ENCODE measurements around the gene FAM83D.

Gene FAM83D

DNA sequence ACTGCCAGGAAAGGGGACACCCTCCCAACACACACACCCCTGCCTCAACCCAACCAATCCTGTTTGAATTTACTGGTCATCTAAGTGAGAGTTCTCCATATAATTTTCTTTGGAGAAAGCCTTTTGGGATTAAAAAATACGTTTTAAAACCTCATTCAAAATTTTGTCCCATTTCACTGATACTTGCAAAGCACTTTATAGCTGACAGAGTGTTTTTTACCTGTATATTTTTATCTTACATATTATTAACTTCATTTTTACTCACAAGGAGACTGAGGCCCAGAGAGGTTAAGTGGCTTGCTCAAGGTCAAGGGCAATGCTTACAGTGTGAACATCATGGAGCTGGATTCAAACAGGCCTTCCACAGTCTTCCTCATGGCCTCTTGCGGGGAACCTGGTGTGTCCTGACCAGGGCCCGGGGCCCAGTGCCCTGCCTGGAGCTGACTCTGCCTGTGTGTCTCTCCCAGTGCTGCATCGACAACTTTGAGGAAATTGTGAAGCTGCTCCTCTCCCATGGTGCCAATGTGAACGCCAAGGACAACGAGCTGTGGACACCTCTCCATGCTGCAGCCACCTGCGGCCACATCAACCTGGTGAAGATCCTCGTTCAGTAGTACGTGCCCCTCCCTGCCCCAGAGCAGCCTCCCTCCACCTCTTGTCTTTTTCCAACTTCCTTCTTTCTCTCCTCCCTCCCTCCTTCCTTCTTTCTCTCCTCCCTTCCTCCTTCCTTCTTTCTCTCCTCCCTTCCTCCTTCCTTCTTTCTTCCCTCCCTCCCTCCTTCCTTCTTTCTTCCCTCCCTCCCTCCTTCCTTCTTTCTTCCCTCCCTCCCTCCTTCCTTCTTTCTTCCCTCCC is 30.9 kb upstream of the FAM83D start:
- no peak for DNase-seq

DNA sequence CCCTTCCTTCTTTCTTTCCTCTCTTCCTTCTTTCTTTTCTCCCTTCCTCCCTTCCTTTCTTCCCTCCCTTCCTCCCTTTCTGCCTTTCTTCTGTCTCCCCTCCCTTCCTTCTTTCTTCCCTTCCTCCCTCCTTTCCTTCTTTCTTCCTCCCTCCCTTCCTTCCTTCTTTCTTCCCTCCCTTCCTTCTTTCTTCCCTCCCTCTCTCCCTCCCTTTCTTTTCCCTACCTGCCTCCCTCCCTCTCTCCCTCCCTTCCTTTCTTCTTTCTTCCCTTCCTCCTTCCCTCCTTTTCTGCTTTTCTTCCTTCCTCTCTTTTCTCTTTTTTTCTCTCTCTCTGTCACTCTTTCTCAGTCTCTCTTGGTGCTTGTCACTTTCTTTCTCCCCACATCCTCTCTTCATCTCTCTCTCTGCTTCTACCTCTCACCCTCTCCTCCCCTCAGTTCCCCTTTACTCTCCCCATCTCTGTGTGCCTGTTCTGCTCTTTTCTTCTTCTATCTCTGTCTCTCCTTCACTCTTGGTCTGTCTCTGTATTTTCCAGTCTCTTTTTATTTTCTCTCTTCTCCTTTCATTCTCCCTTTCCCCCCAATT is 30.1 kb upstream of the FAM83D start:
- no peak for DNase-seq

DNA sequence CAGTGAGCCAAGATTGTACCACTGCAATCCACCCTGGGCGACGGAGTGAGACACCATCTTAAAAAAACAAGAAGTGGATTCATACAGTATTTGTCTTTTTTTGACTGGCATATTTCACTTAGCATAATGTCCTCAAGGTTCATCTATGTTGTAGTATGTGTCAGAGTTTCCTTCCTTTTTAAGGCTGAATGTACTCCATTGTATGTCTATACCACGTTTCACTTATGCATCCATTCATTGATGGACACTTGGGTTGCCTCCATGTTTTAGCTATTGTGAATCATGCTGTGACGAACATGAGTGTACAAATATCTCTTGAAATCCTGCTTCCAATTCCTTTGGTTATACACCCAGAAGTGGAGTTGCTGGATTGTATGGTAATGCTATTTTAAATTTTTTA is 28.9 kb upstream of the FAM83D start:
- no peak for DNase-seq

DNA sequence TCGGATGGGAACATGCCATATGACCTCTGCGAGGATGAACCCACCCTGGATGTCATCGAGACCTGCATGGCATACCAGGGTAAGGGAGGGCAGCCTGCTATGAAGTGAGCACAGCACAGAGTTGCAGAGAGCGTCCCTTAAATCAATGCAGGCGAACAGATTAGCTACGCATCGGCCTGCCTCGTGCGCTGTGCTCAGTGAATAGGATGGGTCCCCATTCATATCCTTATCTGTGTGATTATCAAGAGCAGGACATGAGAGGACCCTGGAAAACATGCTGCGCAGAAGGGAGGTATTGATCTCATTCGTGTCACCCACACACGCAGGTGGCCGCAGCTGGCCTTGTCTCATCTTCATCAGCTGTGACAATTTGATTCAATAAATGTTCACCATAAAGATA is 25.6 kb upstream of the FAM83D start:
- no peak for DNase-seq

DNA sequence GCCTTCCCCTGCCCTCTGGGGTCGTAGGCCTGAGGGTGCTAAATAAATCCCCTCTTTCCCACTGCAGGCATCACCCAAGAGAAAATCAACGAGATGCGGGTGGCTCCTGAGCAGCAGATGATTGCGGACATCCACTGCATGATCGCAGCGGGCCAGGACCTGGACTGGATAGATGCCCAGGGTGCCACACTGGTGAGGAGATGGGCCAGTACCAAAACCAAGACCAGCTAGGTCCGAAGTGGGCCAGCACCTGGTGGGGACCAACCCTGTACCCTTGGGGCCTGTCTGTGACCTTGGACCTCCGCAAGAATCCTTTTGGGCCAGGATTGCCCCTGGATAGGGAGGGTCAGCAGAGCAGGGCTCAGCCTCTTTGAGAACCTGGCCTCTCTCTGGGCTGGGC is 23.6 kb upstream of the FAM83D start:
- DNase-seq: no peak

DNA sequence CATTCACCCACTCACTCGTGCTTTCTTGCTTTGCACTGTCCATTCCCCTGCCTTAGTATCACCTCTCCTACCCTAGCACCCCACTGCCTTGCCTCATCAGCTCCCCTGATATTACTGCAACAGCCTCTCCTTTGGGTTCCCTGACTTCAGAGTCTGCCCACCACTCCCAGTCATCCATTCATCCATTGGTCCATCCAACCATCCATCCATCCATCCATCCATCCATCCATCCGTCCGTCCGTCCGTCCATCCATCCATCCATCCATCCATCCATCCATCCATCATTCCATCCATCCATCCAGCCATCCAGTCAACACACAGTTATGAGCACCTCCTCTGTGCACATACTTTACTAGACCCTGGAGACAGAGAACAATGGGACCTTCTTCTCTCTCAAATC is 22.9 kb upstream of the FAM83D start:
- no peak for DNase-seq

DNA sequence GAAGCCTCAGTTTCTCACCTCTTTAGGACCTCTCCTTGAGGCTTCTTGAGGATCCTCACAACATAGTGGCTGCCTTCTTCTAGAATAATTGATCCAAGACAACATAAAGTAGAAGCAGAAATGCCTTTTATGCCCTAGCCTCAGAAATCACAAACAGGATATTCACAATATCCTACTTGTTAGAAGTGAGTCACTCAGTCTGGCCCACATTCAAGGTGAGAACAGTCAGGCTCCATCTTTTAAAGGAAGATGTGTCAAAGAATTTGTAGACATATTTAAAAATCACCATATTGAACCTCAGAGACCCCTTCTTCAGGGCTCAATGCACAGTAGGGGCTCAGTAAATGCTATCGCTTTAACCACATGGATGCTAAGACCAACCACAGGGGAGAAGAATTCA is 20.8 kb upstream of the FAM83D start:
- DNase-seq: no peak

DNA sequence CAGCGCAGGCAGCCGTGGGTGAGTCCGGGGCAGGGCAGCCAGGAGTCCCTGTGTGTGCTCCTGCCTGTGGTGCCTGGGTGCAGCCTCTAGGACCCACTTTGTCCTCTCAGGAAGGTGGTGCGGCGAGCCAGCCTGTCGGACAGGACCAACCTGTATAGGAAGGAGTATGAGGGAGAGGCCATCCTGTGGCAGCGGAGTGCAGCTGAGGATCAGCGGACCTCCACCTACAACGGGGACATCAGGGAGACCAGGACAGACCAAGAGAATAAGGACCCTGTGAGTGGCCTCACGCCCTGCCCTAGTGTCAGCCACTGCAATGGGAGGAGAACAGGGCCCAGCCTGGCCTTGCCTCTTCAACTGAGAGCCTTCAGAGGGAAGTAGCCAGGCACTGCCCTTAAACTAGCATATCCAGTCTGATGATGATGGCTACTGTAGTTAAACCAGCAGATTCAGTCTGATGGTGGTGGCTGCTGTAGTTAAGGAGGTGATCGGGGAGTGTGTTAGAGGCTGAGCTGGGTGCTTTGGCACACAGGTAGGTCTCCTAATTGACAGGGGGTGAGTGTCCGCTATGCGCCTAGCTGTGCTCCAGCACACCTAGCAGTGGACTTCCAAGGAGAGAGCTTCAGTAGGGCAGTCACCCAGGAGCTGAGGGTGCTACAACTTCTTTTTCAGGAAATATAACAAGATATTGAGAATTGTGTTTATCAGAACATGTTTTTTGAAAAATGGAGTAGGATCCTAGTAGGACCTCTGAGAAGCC is 18.1 kb upstream of the FAM83D start:
- no peak for DNase-seq

DNA sequence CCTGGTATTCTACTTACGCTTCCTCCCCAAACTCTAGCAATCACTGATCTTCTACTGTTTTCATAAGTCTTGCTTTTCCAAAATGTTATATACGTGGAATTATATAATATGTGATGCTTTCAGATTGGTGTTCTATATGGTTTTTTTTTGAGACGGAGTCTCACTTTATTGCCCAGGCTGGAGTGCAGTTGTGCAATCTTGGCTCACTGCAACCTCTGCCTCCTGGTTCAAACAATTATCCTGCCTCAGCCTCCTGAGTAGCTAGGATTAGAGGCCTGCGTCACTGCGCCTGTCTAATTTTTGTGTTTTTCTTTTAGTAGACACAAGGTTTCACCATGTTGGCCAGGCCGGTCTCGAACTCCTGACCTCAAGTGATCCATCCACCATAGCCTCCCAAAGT is 10.9 kb upstream of the FAM83D start:
- DNase-seq: no peak

DNA sequence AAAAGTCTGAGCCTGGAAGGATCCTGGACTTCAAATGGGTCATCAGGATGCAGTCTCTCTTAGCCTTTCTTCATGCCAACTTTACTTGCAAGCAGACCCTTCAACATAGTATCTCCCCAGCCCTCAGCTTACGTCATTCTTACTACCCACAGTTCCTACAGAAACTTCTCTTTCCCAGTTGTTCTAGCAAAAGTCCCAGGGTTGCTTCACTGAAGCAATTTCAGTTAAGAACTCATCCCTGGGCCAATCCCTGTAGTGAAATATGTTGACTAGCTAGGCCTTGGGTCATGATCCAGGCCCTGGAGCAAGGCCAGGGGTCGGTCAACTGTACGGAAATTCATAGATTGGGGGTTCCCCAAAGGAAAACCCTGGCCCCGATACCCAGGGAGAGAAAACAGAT is 8.6 kb upstream of the FAM83D start:
- DNase-seq: no peak

DNA sequence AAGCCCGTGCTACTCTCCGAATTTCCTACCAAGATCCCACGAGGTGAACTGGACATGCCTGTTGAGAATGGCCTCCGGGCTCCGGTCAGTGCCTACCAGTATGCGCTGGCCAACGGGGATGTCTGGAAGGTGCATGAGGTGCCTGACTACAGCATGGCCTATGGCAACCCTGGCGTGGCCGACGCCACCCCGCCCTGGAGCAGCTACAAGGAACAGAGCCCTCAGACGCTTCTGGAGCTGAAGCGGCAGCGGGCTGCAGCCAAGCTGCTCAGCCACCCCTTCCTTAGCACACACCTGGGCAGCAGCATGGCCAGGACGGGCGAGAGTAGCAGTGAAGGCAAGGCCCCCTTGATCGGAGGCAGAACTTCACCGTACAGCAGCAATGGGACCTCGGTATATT is 8.0 kb upstream of the FAM83D start:
- DNase-seq: no peak

DNA sequence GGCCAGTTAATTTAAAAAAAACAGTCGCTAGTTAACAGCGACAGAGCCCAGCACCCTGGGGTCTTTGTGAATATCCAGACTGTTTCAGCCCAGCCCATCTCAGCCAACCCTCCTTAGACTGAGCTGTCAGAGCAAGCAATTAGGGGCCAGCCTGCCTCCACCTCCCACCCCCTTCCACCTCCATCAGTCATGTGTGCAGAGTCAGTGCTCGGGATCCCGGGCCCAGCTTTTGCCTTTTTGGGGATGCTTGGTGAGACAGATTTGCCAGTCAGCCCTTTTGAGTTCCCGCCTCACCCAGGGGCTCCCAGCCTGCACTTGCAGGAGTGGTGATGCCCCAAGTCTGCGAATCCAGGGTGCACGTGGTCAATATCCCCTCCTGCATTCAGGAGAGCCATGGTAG is 6.5 kb upstream of the FAM83D start:
- DNase-seq: no peak

DNA sequence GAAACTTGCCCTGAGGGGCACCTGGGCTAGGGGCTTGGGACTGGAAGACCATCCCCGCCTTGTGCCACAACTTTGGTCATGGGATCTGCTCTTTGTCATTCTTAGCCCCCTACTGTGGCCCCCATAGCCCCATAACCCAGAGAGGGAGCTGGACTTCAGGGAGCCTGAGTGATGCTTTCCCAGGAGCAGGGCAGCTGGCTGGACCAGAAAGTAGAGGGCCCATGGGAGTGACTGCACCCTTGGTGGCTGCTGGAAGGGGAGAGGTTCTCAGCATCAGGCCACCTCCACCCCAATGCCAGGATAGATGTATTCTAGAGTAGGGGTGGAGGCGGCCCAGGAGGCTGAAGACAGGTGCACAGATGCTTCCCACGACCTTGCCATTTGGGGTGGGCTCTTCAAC is 5.8 kb upstream of the FAM83D start:
- DNase-seq: no peak

DNA sequence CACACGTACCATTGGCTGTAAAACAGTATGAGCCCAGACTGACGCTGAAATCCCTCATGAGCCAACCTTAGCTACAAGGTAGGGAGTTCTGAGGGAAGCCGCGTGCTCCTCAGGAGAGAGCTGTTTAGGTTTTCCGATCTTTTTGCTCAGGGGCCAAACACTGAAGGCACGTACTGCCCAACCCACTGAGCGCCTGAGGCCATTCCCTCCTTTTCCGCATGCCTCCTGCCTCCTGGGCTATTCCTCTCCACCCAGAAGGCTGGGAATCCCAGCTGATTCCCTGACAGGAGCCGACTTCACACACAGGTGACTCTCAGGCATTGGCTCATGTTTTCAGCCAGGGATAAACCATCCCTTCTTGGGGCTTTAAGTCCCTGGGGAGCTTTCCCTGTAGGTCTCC is 5.4 kb upstream of the FAM83D start:
- no peak for DNase-seq

DNA sequence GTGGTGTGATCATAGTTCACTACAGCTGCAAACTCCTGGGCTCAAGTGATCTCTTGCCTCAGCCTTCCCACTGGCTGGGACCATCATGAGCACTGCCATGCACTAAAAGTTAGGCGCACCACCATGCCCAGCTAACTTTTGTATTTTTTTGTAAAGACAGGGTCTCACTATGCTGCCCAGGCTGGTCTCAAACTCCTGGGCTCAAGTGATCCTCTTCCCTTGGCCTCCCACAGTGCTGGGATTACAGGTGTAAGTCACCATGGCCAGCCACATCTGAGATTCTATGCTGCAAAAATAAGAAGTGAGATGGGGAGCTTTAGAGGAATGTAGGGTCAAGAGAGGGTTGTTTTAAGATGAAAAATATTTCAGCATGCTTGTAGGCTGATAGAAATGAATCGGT is 1.5 kb upstream of the FAM83D start:
- no peak for DNase-seq

DNA sequence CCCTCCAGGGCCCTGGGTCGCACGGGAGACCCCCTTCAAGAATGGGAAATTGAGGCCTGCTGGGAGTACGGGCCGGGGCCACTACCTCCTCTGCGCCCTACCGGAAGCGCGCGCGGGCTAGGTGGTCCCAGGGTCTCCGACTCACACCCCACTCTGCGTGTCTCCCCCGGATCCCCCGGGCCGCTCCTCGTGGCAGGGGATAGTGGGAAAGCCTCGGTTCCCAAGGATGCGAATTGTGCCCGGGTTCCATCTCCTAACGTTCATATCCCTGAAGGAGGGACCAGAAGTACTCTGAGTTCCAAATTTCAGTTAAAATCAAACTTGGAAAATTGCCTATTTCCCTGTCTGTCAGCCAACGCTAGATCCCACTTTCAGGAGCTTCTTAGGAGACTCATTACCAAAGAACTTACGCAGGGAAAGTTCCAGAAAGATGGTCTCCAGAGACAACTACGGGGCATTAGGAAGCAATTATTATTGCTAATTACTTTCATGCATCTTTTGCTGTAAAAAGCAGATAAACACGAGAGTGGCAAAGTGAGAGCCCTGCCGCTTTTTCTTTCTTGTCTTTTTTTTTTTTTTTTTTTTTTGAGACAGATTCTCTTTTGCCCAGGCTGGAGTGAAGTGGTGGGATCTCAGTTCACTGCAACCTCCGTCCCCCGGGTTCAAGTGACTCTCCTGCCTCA is 858 bp downstream of the FAM83D start:
- DNase-seq: no peak

DNA sequence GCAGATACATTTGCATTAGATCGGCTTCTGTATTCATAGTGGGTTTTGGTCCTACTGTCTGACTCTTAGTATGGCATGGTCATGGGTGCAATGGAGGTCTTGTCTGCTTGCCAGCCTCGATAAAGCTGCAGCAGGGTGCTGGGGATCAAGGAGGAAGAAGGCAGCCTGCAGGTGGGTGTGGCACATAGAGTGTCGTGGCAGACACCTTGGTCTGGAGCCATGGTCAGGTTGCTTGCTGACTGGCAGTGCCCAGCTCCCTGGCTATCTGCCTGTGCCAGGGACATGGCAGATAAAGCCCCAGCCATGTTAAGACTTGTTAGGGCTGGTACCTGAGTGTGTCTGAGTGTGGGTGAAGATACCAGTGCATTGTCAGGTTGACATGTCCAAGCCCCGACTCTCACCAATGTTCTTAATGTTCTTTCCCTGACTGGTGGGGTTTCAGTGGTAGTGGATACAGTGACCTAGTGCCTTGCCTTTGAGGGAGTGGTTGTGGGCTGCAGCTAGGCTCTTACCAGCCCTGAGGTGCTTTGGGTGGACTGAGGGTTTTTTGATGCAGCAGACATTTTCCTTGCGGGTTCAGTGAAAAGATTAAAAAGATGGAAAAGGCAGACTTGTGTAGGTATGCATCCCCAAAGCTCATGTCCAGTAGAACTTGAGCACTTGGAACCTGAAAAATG is 1.8 kb downstream of the FAM83D start:
- DNase-seq: no peak

DNA sequence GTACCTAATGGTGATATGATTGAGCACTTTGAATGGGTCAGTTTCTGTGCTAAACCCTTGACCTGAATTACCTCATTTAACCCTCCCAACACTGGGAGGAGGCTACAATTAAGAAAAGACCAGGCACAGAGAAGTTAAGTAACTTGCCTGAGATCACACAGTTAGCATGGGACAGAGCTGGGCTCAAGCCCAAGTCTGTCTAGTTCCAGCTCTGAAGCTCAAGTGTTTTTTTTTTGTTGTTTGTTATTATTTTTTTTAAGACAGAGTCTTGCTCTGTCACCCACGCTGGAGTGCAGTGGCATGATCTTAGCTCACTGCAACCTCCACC is 4.0 kb downstream of the FAM83D start:
- DNase-seq: no peak

DNA sequence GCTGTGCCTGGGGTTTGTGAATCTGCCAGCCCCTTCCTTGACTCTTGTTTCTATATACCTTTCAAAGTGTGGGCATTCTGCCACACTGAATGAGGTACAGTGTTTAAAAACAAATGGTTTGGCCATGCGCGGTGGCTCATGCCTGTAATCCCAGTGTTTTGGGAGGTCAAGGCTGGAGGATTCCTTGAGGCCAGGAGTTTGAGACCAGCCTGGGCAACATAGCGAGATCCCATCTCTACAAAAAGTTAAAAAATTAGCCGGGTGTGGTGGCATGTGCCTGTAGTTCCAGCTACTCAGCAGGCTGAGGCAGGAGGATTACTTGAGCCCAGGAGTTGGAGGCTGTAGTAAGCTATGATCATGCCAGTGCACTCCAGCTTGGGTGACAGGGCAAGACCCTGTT is 5.8 kb downstream of the FAM83D start:
- DNase-seq: no peak

DNA sequence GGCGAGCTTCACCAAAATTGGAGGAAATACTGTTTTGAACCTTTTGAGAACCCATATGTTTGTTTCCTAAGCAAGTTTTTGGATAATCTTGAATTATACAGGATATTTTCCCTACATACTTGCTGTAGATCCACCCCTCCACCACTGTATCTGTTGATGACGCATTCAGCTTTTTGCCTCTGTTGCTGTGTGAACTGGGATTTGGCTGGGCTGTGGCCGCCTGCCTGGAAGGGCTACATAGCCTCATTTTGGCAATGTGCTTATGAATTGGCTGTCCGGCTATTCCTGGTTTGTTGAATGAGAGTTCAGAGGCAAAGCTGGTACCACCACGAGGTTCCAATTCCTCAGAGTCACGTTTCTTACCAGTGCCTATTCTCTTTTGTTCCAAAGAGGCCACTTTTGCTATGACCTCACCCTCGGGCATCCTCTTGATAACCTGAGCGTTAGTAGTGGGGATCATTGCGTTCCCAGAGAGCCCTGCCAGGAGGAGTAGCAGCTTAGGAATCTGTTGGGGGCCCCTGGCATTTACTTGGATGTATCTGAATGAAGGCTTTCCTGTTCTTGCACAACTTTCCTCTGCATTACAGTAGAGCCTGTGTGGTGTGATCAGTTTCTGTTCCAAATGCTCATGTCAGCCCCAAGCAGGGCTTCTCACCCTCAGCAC is 6.4 kb downstream of the FAM83D start:
- DNase-seq: no peak

DNA sequence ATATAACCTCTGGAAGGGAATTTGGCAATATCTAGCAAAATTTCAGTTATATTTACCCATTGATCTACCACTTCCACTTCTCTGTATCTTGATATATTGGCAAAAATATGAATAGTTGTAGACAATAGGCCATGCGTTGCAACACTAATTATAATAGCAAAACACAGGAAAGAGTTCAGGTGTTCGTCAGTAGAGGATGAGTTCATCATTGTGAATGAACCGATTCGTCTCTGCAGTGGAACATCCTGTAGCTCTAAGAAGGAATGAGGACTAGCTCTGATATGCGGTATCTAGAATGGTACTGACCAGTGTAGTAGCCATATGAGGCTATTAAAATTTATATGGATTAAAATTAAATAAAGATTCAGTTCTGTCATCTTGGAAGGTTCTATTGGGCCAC is 8.3 kb downstream of the FAM83D start:
- DNase-seq: no peak

DNA sequence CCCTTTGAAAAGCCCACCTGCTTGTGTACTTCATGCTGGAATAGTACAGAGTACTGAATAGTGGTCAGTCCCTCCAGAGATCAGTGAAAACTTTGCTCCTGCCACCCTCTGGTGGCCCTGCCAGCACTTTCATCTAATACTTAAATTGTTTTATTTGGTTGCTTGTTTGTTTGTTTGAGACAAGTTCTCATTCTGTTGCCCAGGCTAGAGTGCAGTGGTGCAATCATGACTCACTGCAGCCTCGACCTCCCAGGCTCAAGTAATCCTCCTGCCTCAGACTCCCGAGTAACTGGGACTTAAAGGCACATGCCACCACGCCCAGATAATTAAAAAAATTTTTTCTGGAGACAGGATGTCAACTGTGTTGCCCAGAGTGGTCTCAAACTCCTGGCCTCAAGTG is 9.1 kb downstream of the FAM83D start:
- DNase-seq: no peak

DNA sequence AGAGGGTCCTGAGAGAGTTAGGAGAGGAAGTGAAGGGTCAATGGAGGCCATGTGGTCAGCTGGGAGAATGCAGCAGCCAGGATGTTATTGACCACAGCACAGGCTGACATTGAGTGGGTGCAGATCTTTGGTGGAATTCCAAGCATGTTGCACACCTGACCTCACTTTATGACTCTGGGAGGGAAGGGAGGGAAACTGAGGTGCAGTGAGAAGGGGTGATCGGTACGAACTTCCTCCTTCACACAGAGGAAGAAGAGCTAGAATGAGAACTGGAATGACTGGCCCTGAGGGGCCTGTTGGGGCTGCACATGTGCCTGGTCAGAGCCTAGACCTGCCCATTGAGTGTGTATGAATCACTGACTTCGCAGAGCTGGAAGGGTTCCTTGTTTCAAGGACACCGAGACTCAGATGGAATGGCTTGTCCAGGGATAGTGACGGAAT is 9.8 kb downstream of the FAM83D start:
- DNase-seq: no peak
